ENCODE measurements around the gene GRSF1.
"Not testable (repeated sequence)": the region's sequence is repeated elsewhere in the genome, so short reads cannot be mapped to it uniquely, and the experiment has no call there.

Gene GRSF1

DNA sequence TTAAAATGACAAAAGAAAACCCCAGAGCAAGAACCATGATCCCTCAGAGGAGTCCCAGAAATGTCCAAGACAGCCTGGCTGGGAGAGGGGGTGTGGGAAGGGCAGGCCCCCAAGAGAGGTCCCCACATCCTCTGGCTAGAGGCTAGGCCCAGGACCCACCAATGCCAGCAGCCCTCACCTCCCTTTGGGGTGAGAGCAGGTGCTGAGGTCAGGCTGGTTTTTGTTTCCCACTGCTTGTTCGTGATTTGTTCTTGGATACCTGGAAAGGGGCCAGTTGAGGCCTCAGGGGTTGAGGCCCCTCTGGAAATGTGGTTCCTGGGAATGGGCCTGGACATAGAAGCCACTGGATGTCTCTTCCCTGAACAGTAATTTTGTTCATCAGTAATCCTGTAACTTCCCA, 2.3 kb upstream of the GRSF1 start:
- Mint-ChIP-seq H3K36me3 (ENCODE audit: low read depth) (peaks cover 10% of the 10 kb centered on the region), H3K9me3 (no peaks in the 10 kb centered on the region), H3K4me1 (ENCODE audit: low read depth) (peaks cover 58% of the 10 kb centered on the region), H3K27ac (peak overlapping the region; percentile 70), H3K4me3 (no peak overlapping the region), H3K27me3 (no peaks in the 10 kb centered on the region)

DNA sequence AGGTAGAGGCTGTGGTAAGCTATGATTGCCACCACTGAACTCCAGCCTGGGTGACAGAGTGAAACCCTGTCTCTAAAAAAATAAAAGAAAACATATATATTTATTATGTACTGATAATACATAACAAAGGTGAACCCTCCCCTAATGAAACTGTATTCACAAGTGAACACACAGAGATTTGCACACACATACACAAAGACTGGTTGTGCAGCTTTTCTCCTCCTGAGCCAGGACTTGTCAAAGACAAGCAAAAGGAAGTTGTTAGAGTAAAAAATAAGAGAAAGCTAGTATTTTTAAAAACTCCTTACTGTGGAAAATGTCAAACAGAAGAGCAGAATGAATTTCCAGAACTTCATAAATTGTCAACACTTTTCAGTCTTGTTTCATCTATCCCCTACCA, 1.5 kb upstream of the GRSF1 start:
- no peaks in the 10 kb centered on the region for H3K27me3 Mint-ChIP-seq
- H3K27ac Mint-ChIP-seq: no peak overlapping the region
- no peaks in the 10 kb centered on the region for H3K9me3 Mint-ChIP-seq
- H3K36me3 Mint-ChIP-seq (ENCODE audit: low read depth): peaks cover 16% of the 10 kb centered on the region
- no peak overlapping the region for H3K4me3 Mint-ChIP-seq
- peaks cover 64% of the 10 kb centered on the region for H3K4me1 Mint-ChIP-seq (ENCODE audit: low read depth)

DNA sequence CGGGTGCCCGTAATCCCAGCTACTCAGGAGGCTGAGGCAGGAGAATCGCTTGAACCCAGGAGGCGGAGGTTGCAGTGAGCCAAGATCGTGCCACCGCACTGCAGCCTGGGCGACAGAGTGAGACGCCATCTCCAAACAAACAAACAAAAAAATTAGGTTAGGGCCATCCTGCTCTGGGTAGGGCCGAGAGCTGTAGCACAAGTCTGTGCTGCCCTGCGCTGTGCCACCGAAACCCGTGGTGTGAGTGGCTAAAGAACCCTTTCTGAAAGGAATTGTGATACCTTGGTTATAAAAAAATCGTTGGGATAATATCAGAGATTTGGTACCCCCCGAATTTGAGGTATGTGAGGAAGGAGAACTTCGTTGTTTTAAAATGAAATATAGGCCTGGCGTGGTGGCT, 941 bp upstream of the GRSF1 start:
- H3K36me3 Mint-ChIP-seq (ENCODE audit: low read depth): peaks cover 21% of the 10 kb centered on the region
- peaks cover 64% of the 10 kb centered on the region for H3K4me1 Mint-ChIP-seq (ENCODE audit: low read depth)
- H3K27me3 Mint-ChIP-seq, H3K9me3 Mint-ChIP-seq, H3K4me3 Mint-ChIP-seq, H3K27ac Mint-ChIP-seq: not testable (repeated sequence)

DNA sequence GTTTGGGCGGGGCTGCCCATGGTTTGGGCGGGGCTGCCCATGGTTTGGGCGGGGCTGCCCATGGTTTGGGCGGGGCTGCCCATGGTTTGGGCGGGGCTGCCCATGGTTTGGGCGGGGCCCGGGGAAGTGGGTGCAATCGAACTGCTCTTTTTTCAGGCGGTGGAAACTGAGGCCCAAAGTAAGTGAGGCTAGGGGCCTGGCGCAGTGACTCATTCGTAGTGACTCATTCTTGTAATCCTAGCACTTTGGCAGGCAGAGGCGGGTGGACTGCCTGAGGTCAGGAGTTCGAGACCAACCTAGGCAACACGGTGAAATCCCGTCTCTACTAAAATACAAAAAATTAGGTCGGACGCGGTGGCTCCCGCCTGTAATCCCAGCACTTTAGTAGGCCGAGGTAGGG, 447 bp upstream of the GRSF1 start:
- H3K9me3 Mint-ChIP-seq, H3K27me3 Mint-ChIP-seq: not testable (repeated sequence)

DNA sequence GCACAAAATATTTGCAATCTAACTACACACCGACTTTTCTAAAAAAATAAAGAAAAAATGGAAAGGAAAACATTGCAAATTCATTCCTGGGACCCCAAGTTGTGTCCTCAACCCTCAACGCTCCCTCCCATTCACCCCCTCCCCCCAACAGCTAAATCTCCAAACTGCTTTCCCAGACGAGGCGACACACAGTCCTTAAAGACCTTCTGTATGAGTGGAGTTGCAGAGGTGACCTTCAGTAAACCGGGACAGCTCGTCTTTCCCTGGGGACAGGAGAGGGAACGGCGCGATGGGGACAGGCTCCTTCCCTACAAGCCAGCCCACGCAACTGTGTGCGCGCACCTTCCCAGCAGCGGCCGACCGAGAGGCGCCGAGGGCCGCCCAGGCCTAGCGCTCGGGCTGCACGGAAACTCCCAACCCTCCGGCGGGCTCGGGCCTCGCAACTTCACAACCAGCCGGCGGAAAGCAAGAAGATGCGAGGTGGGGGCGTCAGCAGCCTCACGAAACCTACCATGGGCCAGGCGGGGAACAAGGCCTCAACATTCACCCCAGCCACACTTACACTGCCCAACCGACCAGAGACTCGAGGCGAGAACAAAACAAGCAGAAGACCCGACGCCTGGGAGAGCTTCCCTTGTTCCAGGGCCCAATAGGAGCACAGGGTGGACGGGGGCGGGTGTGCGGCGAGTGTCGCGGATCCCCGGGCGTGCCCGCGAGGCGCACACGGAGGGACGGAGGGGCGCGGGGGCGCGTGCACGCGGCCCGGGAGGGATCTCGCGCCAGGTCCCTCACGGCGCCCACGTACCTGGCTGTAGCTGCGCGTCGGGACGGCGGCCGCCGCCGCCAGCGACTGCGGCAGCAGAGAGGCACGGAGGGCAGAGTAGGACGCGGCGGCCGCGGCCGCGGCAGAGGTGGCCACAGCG, 763 bp downstream of the GRSF1 start:
- H3K4me1 Mint-ChIP-seq (ENCODE audit: low read depth): peaks cover 53% of the 10 kb centered on the region

More for the DNA sequence above, 447 bp upstream of the GRSF1 start:
- Mint-ChIP-seq H3K4me1 (ENCODE audit: low read depth) (peaks cover 64% of the 10 kb centered on the region), H3K4me3 (peak overlapping the region; percentile 45), H3K36me3 (ENCODE audit: low read depth) (peaks cover 23% of the 10 kb centered on the region)
- H3K27ac Mint-ChIP-seq: not testable (repeated sequence)

DNA sequence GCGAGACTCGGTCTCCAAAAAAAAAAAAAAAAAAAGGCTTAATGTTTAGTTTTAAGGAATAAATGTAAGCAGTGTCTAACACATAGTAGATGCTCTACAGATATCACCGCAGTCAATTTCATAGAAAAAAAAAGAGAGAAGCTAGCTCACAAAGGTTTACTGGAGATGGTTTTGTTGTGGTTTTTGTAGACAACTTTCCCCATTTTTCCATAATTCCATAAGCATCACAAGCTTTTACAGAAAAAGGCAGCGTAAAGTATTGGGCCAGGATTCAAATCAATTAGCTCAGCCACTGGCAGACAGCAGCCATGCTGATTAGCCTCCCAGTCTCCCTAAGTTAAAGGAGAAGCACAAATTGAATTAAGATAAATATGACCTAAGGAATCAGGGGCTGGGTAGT, 1.5 kb downstream of the GRSF1 start:
- Mint-ChIP-seq H3K27ac (peak overlapping the region; percentile 98), H3K9me3 (no peaks in the 10 kb centered on the region), H3K27me3 (no peaks in the 10 kb centered on the region), H3K4me1 (ENCODE audit: low read depth) (peaks cover 46% of the 10 kb centered on the region), H3K4me3 (peak overlapping the region; percentile 96), H3K36me3 (ENCODE audit: low read depth) (peaks cover 33% of the 10 kb centered on the region)

More for the DNA sequence above, 763 bp downstream of the GRSF1 start:
- Mint-ChIP-seq H3K9me3 (no peaks in the 10 kb centered on the region), H3K27ac (peak overlapping the region; percentile 98), H3K36me3 (ENCODE audit: low read depth) (peaks cover 28% of the 10 kb centered on the region), H3K4me3 (peak overlapping the region; percentile 96), H3K27me3 (no peaks in the 10 kb centered on the region)

DNA sequence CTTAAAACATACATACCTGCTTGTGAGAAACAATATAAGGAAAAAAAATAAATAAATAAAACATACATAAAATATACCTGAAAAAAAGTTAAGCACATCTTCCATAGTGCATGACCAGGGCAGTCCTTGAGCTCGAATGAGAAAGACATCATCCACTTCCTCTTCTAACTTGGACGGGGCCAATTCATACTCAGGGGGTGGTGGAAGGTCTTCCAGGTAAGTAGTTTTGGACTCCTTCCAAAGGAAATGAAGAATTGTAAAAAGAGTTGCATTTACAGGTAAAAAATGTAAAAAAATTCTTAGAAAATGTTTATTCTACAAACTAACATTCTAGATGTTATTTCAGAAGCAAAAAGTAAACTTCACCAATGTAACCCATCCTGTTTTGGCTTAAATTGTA, 3.6 kb downstream of the GRSF1 start:
- H3K4me1 Mint-ChIP-seq (ENCODE audit: low read depth): peaks cover 25% of the 10 kb centered on the region
- H3K4me3 Mint-ChIP-seq: no peak overlapping the region
- no peaks in the 10 kb centered on the region for H3K9me3 Mint-ChIP-seq
- peaks cover 52% of the 10 kb centered on the region for H3K36me3 Mint-ChIP-seq (ENCODE audit: low read depth)
- H3K27me3 Mint-ChIP-seq: no peaks in the 10 kb centered on the region
- no peak overlapping the region for H3K27ac Mint-ChIP-seq

DNA sequence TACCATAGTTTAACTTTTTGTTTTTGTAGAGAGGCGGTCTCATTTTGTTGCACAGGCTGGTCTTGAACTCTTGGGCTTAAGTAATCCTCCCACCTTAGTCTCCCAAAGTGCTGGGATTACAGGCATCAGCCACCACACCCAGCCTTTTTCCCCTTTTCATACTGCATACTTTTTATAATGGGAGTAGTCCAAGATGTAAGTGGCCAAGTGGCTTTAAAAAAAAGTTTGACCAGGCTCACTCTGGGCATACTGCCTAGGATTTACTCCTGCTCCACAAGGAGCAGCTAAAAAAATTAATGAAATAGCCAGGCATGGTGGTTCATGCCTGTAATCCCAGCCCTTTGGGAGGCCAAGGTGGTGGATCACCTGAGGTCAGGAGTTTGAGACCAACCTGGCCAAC, 6.0 kb downstream of the GRSF1 start:
- H3K4me3 Mint-ChIP-seq: no peak overlapping the region
- H3K36me3 Mint-ChIP-seq (ENCODE audit: low read depth): peaks cover 64% of the 10 kb centered on the region
- peaks cover 19% of the 10 kb centered on the region for H3K4me1 Mint-ChIP-seq (ENCODE audit: low read depth)
- H3K27ac Mint-ChIP-seq: no peak overlapping the region
- H3K27me3 Mint-ChIP-seq: no peaks in the 10 kb centered on the region
- H3K9me3 Mint-ChIP-seq: no peaks in the 10 kb centered on the region

DNA sequence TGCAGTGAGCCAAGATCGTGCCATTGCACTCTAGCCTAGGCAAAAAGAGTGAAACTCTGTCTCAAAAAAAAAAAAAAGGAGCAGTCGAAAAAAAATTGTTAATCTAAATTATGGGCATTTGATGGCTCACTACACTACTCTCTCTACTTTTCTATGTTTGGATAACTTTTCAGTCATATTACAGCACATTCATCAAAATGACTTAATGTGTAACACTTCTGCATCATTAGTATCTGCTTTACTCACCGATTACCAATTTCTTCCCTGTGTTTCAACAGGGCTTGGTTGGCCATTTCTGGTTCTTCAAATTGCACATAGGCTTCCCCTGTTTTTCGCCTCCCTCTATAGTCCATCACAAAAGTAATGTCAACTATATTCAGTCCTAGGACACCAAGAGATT, 8.4 kb downstream of the GRSF1 start:
- no peaks in the 10 kb centered on the region for H3K9me3 Mint-ChIP-seq
- no peaks in the 10 kb centered on the region for H3K27me3 Mint-ChIP-seq
- H3K4me1 Mint-ChIP-seq (ENCODE audit: low read depth): no peaks in the 10 kb centered on the region
- H3K36me3 Mint-ChIP-seq (ENCODE audit: low read depth): peaks cover 67% of the 10 kb centered on the region
- H3K4me3 Mint-ChIP-seq: no peak overlapping the region
- H3K27ac Mint-ChIP-seq: no peak overlapping the region

DNA sequence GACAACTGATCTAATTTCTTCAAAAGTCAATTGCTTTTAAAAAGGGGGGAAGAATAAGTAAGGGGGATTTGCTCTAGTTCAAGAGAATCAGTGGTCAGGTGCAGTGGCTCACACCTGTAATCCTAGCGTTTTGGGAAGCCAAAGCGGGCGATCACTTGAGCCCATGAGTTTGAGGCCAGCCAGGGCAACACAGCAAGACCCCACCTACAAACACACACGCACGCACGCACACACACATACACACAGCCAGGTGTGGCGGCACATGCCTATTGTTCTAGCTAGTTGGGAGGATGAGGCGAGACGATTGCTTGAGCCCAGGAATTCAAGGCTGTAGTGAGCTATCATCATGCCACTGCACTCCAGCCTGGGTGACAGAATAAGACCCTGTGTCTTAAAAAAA, 9.6 kb downstream of the GRSF1 start:
- H3K4me1 Mint-ChIP-seq (ENCODE audit: low read depth): no peaks in the 10 kb centered on the region
- no peaks in the 10 kb centered on the region for H3K9me3 Mint-ChIP-seq
- H3K36me3 Mint-ChIP-seq (ENCODE audit: low read depth): peaks cover 72% of the 10 kb centered on the region
- H3K4me3 Mint-ChIP-seq: no peak overlapping the region
- no peak overlapping the region for H3K27ac Mint-ChIP-seq
- no peaks in the 10 kb centered on the region for H3K27me3 Mint-ChIP-seq

DNA sequence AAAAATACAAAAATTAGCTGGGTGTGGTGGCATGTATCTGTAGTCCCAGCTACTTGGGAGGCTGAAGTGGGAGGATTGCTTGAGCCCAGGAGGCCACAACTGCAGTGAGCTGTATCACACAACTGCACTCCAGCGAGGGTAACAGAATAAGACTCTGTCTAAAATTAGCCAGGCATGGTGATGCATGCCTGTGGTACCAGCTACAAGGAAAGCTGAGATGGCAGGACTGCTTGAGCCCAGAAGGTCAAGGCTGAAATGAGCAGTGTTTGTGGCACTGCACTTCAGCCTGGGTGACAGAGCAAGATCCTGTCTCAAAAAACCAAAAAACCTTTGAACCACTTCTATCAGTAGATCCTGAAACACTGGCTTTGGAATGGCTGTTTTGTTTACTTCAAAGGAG, 10.2 kb downstream of the GRSF1 start:
- Mint-ChIP-seq H3K9me3 (no peaks in the 10 kb centered on the region), H3K4me3 (no peak overlapping the region), H3K27ac (no peak overlapping the region), H3K36me3 (ENCODE audit: low read depth) (peaks cover 74% of the 10 kb centered on the region), H3K27me3 (no peaks in the 10 kb centered on the region), H3K4me1 (ENCODE audit: low read depth) (no peaks in the 10 kb centered on the region)

DNA sequence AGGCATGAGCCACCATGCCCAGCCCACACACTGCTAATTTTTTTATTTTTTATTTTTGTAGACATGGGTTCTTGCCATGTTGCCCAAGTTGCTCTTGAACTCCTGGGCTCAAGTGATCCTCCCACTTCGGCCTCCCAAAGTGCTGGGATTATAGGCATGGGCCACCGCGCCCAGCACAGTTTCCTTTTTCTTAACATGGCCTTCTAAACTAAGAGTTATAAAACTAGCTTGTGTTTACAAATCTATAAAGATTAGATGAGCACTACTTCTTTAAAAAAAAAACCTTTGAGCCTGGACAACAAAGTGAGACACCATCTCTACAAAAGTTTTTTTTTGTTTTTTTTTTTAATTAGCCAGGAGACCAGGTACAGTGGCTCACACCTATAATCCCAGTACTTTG, 10.7 kb downstream of the GRSF1 start:
- no peaks in the 10 kb centered on the region for H3K27me3 Mint-ChIP-seq
- no peaks in the 10 kb centered on the region for H3K9me3 Mint-ChIP-seq
- H3K27ac Mint-ChIP-seq: no peak overlapping the region
- H3K4me1 Mint-ChIP-seq (ENCODE audit: low read depth): no peaks in the 10 kb centered on the region
- peaks cover 78% of the 10 kb centered on the region for H3K36me3 Mint-ChIP-seq (ENCODE audit: low read depth)
- H3K4me3 Mint-ChIP-seq: no peak overlapping the region

DNA sequence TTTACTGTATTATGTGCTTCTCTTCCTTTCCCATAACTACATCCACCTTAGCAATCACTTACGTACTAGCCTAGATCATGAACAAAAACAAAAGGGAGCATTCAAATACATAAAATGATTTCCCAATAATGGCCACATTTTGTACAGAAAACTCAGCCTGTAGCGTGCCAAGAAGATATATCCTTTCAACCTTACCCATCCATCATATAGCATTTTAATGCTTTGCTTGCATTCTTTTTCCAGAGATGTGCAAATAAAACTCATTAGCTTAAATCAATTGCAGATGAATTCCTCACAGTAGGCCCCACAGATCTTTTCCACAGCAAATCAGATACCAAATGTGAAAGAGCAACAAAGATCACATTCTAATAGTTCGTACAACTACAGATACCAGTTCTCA, 20.8 kb downstream of the GRSF1 start:
- peaks cover 11% of the 10 kb centered on the region for H3K4me1 Mint-ChIP-seq (ENCODE audit: low read depth)
- H3K27ac Mint-ChIP-seq: peak overlapping the region; percentile 24
- H3K4me3 Mint-ChIP-seq: no peak overlapping the region
- H3K36me3 Mint-ChIP-seq (ENCODE audit: low read depth): peaks cover 42% of the 10 kb centered on the region
- H3K9me3 Mint-ChIP-seq: no peaks in the 10 kb centered on the region
- H3K27me3 Mint-ChIP-seq: no peaks in the 10 kb centered on the region

DNA sequence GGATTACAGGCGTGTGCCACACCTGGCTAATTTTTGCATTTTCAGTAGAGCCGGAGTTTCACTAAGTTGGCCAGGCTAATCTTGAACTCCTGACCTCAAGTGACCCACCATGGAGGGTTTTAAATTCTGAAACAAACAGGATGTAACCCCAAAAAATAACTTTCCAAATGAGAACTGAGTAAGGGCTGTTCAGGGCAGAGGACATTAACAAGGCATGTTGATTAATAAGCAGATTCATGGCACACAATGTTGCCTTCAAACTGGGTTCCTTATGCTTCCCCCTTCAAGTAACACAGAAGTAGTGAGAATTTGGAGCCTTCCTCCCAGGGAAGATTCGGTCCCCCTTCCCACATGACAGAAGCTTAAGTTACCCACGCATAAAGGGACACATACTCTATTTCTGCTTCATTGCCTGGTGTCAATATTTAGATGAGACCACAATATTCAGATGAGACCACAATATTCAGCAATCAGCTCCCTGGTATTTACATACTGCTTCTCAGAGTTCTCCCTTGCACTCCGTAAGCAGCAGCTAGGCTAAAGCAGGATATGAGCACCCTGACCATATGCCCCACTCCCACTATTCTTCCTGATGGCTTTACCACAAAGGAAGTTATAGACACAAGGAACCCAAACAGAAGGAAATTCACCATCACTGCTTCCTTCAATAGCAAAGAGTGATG, 21.4 kb downstream of the GRSF1 start:
- H3K27ac Mint-ChIP-seq: peak overlapping the region; percentile 24
- H3K27me3 Mint-ChIP-seq: no peaks in the 10 kb centered on the region

DNA sequence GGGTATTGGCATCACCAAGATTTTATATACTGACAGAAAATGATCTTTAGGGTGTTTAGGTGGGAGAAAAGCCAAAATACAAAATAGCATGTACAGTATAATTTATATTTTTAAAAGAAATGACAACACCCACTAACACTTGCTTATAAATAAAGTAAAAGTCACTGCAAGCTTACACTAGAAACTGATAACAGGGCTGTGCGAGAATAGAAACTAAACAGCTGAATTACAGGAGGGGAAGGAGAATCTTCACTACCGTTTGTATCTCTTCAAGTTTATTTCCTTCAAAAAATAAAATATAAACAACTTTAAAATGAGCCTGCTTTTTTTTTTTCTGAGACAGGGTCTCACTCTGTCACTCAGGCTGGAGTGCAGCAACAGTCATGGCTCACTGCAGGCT, 22.8 kb downstream of the GRSF1 start:
- no peak overlapping the region for H3K4me3 Mint-ChIP-seq
- no peaks in the 10 kb centered on the region for H3K27me3 Mint-ChIP-seq
- H3K36me3 Mint-ChIP-seq (ENCODE audit: low read depth): peaks cover 32% of the 10 kb centered on the region
- H3K9me3 Mint-ChIP-seq: no peaks in the 10 kb centered on the region
- H3K4me1 Mint-ChIP-seq (ENCODE audit: low read depth): peaks cover 11% of the 10 kb centered on the region
- no peak overlapping the region for H3K27ac Mint-ChIP-seq

More for the DNA sequence above, 21.4 kb downstream of the GRSF1 start:
- H3K4me1 Mint-ChIP-seq (ENCODE audit: low read depth): peaks cover 11% of the 10 kb centered on the region
- H3K4me3 Mint-ChIP-seq: no peak overlapping the region
- peaks cover 42% of the 10 kb centered on the region for H3K36me3 Mint-ChIP-seq (ENCODE audit: low read depth)
- no peaks in the 10 kb centered on the region for H3K9me3 Mint-ChIP-seq

Measured in stimulated activated naive CD8-positive, alpha-beta T cell treated with anti-CD3 and anti-CD28 coated beads, Interleukin-15, Interleukin-2, amounts not matched to agents 100 ng/mL and 50 ng/mL, for 24 hours (primary cell).